Measurements from ENCODE around the gene ACSM3. TPM values are rescaled to one million over a fixed set of nuclear protein-coding genes. Genes with fewer than 3 reads are reported as not detected.

ACSM3 gene
- total RNA-seq, 4 donors from 2014 or later = 0.20 to 0.49 TPM; not detected in 2

DNA sequence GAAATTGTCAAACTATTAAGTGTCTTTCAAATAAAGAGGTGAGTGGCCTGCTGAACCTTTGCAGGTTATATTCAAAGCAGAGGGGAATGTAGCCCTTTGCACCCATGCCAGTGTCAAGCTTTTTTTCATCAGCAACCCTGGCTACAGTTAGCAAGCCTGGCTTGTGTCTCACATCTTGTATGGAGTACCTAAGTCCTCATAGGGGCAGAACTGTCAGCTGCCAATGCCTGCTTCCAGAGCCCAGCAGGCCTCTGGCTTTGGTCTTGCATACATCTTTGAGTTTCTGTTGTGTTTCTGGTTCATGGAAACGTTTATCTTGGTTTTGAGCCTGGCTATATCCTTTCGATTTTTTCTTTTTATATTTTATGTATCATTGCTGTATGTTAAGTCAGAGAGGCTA lies 69.3 kb downstream of the ACSM3 start:
- Histone ChIP-seq H3K4me1 (no peaks in the 10 kb centered on the region), H3K4me3 (no peak overlapping the region), H3K36me3 (no peaks in the 10 kb centered on the region), H3K9me3 (no peaks in the 10 kb centered on the region), H3K27me3 (no peaks in the 10 kb centered on the region), H3K27ac (no peak overlapping the region)
- TF ChIP-seq POLR2A (IDR thresholded peaks at IDR 0.05) (no peak), CTCF (IDR thresholded peaks at IDR 0.05 in 4 of 5, conservative IDR thresholded peaks at IDR 0.05 in 1 of 5) (no peak)
- in situ Hi-C loops (cut with MboI; ENCODE audit: low sequenced_read_pairs in 4 of 4) = no loop called here
- intact Hi-C loops (cut with DNase I; ENCODE audit: low total_unique reads) = no loop called here
- no peak for DNase-seq
- ATAC-seq = no peak

DNA sequence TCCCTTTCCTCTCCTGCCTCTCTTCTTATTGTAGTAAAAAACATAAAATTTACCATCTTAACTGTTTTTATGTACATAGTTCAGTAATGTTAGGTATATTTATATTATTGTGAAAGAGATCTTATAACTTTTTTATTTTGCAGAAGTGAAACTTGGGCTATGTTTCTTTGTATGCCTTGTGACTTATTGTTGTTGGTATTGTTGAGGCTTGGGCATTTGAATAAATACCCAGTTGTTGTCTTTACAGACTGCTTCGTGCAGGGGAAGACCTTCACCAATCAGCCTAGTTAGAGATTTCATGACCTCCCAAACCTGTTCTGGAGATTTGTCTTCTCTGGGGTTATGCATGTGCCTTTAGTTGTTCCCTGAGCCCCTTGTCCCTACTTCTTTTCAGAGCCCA lies 74.4 kb downstream of the ACSM3 start:
- Histone ChIP-seq H3K9me3 (no peaks in the 10 kb centered on the region), H3K36me3 (no peaks in the 10 kb centered on the region), H3K27ac (no peak overlapping the region), H3K27me3 (no peaks in the 10 kb centered on the region), H3K4me1 (no peaks in the 10 kb centered on the region), H3K4me3 (no peak overlapping the region)
- in situ Hi-C loops (cut with MboI; ENCODE audit: low sequenced_read_pairs in 4 of 4) (no loop called here), intact Hi-C loops (cut with DNase I; ENCODE audit: low total_unique reads) (no loop called here)
- TF ChIP-seq POLR2A (IDR thresholded peaks at IDR 0.05) = no peak
- TF ChIP-seq CTCF (IDR thresholded peaks at IDR 0.05 in 4 of 5, conservative IDR thresholded peaks at IDR 0.05 in 1 of 5) = no peak
- ATAC-seq (no peak), DNase-seq (no peak)

DNA sequence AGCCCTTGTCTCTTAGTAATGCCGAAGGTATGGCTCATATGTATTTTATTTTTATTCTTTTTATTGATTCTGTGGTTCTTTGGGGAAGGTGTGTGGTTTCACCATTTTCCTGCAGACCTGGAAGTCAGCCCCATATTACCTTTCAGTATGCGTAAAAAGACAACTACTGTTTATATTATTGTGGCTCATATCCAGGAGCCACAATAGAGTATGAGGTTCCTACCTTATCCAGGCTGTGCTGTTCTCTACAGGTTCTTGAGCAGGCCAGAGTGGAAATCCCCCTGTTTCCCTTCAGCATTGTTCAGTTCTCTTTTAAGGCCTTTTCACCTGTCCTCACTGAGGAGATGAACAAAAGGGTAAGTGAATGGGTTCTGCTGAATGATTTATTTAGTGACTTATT lies 75.7 kb downstream of the ACSM3 start:
- no peak for ATAC-seq
- intact Hi-C loops (cut with DNase I; ENCODE audit: low total_unique reads) = no loop called here
- TF ChIP-seq POLR2A (IDR thresholded peaks at IDR 0.05) (no peak), CTCF (IDR thresholded peaks at IDR 0.05 in 4 of 5, conservative IDR thresholded peaks at IDR 0.05 in 1 of 5) (no peak)

GRCh38 chr16:20844054-20844453 lies 80.2 kb downstream of the ACSM3 start:
- Histone ChIP-seq H3K4me1 (peaks cover 0 to 8% of the 10 kb centered on the region in 2 donors), H3K9me3 (no peaks in the 10 kb centered on the region), H3K36me3 (no peaks in the 10 kb centered on the region), H3K4me3 (no peak overlapping the region), H3K27ac (no peak overlapping the region), H3K27me3 (no peaks in the 10 kb centered on the region)
- in situ Hi-C loops (cut with MboI; ENCODE audit: low sequenced_read_pairs in 4 of 4) = no loop called here
- intact Hi-C loops (cut with DNase I; ENCODE audit: low total_unique reads) = no loop called here
- DNase-seq = no peak
- ATAC-seq = no peak
- no peak for TF ChIP-seq POLR2A (IDR thresholded peaks at IDR 0.05)
- no peak for TF ChIP-seq CTCF (IDR thresholded peaks at IDR 0.05 in 4 of 5, conservative IDR thresholded peaks at IDR 0.05 in 1 of 5)

More for the DNA sequence above, 75.7 kb downstream of the ACSM3 start:
- in situ Hi-C loops (cut with MboI; ENCODE audit: low sequenced_read_pairs in 4 of 4) = no loop called here
- no peaks in the 10 kb centered on the region for H3K4me1 ChIP-seq
- no peak overlapping the region for H3K4me3 ChIP-seq
- H3K27me3 ChIP-seq = no peaks in the 10 kb centered on the region
- no peaks in the 10 kb centered on the region for H3K9me3 ChIP-seq
- H3K36me3 ChIP-seq = no peaks in the 10 kb centered on the region
- no peak for DNase-seq
- H3K27ac ChIP-seq = no peak overlapping the region

GRCh38 chr16:20844588-20844987 lies 80.8 kb downstream of the ACSM3 start:
- intact Hi-C loops (cut with DNase I; ENCODE audit: low total_unique reads) = no loop called here
- no peak for ATAC-seq
- Histone ChIP-seq H3K4me1 (peaks cover 0 to 8% of the 10 kb centered on the region in 2 donors), H3K36me3 (no peaks in the 10 kb centered on the region), H3K4me3 (no peak overlapping the region), H3K9me3 (no peaks in the 10 kb centered on the region), H3K27ac (no peak overlapping the region), H3K27me3 (no peaks in the 10 kb centered on the region)
- no peak for TF ChIP-seq POLR2A (IDR thresholded peaks at IDR 0.05)
- DNase-seq = no peak
- in situ Hi-C loops (cut with MboI; ENCODE audit: low sequenced_read_pairs in 4 of 4) = no loop called here
